ENCODE results near the gene RANGAP1. TPM values are rescaled to one million over a fixed set of nuclear protein-coding genes. Genes with fewer than 3 reads are reported as not detected.

The RANGAP1 gene
- total RNA-seq, 6 experiments from 2014 or later, result 27.4 to 56.3 (median 37.6) TPM

- no peaks in the 10 kb centered on the region for H3K9me3 ChIP-seq
- intact Hi-C loops (cut with DNase I), result loop anchor here in 1 of 2 donors (10.0 kb wide), 1 partner anchor 53 kb away; no protein-coding TSS in a partner anchor
- ATAC-seq, result peak; percentile 87 to 92 (median 92)
- H3K4me3 ChIP-seq, result peak overlapping the region; percentile 35 to 62 (median 46)
- H3K36me3 ChIP-seq, result no peaks in the 10 kb centered on the region
- DNase-seq, result peak; percentile 88 to 92 (median 91)
- H3K27me3 ChIP-seq, result no peaks in the 10 kb centered on the region
- H3K27ac ChIP-seq, result peak overlapping the region in 1 of 3 donors; percentile 49
- 0% methylated on average over 1 of the region's 97 CpGs for WGBS (ENCODE audit: insufficient coverage, low coverage, low lambda C conversion rate, missing lambda C conversion rate)
- TF ChIP-seq CTCF (IDR thresholded peaks at IDR 0.05) (peak; percentile 73 to 89 (median 78)), POLR2A (IDR thresholded peaks at IDR 0.05) (peak; percentile 35)
- H3K4me1 ChIP-seq, result peaks cover 0 to 25% (median 8%) of the 10 kb centered on the region in 4 donors
Measured at GRCh38 chr22:41237707-41238569, 48.0 kb downstream of the RANGAP1 start.

GRCh38 chr22:41237036-41237706, 48.8 kb downstream of the RANGAP1 start:
- ATAC-seq (no peak), DNase-seq (no peak)
- no peak for TF ChIP-seq CTCF (IDR thresholded peaks at IDR 0.05)
- no peaks in the 10 kb centered on the region for H3K36me3 ChIP-seq
- no peaks in the 10 kb centered on the region for H3K27me3 ChIP-seq
- no peaks in the 10 kb centered on the region for H3K9me3 ChIP-seq
- no CpG with 5 or more reads among the region's 33 CpGs for WGBS (ENCODE audit: insufficient coverage, low coverage, low lambda C conversion rate, missing lambda C conversion rate)
- intact Hi-C loops (cut with DNase I), result loop anchor here in 1 of 2 donors (10.0 kb wide), 1 partner anchor 52 kb away; no protein-coding TSS in a partner anchor
- peak overlapping the region in 1 of 3 donors; percentile 49 for H3K27ac ChIP-seq
- peaks cover 0 to 25% (median 8%) of the 10 kb centered on the region in 4 donors for H3K4me1 ChIP-seq
- H3K4me3 ChIP-seq, result peak overlapping the region; percentile 35 to 62 (median 46)

- no peaks in the 10 kb centered on the region for H3K36me3 ChIP-seq
- H3K27me3 ChIP-seq, result no peaks in the 10 kb centered on the region
- H3K4me3 ChIP-seq, result no peak overlapping the region
- peaks cover 0 to 39% (median 17%) of the 10 kb centered on the region in 4 donors for H3K4me1 ChIP-seq
- intact Hi-C loops (cut with DNase I), result loop anchor here in 1 of 2 donors (10.0 kb wide), 1 partner anchor 50 kb away; no protein-coding TSS in a partner anchor
- H3K9me3 ChIP-seq, result no peaks in the 10 kb centered on the region
- ATAC-seq (peak; percentile 2 to 53 (median 35)), DNase-seq (peak; percentile 60 to 81 (median 77))
- no peak overlapping the region for H3K27ac ChIP-seq
- TF ChIP-seq POLR2A (IDR thresholded peaks at IDR 0.05), result no peak
- TF ChIP-seq CTCF (IDR thresholded peaks at IDR 0.05), result no peak
- WGBS (ENCODE audit: insufficient coverage, low coverage, low lambda C conversion rate, missing lambda C conversion rate), result 53% methylated on average over 9 of the region's 19 CpGs
Measured at GRCh38 chr22:41234815-41235695, 50.9 kb downstream of the RANGAP1 start.

GRCh38 chr22:41231369-41231768, 54.6 kb downstream of the RANGAP1 start:
- peak overlapping the region in 1 of 3 donors; percentile 27 for H3K27ac ChIP-seq
- ATAC-seq, result peak; percentile 45 to 77 (median 61)
- H3K36me3 ChIP-seq, result peaks cover 0 to 13% (median 4%) of the 10 kb centered on the region in 4 donors
- intact Hi-C loops (cut with DNase I), result loop anchor here in 1 of 2 donors (10.0 kb wide), 1 partner anchor 47 kb away; no protein-coding TSS in a partner anchor
- peak in 1 of 3 donors; percentile 80 for DNase-seq
- 42% methylated on average over 5 of the region's 7 CpGs for WGBS (ENCODE audit: insufficient coverage, low coverage, low lambda C conversion rate, missing lambda C conversion rate)
- H3K9me3 ChIP-seq, result no peaks in the 10 kb centered on the region
- H3K4me1 ChIP-seq, result peaks cover 0 to 30% (median 15%) of the 10 kb centered on the region in 4 donors
- H3K4me3 ChIP-seq, result no peak overlapping the region
- TF ChIP-seq CTCF (IDR thresholded peaks at IDR 0.05), result no peak
- no peak for TF ChIP-seq POLR2A (IDR thresholded peaks at IDR 0.05)
- H3K27me3 ChIP-seq, result no peaks in the 10 kb centered on the region

Data from right lobe of liver (tissue), 6 donors.